HL-60 (cell line): ENCODE measurements around the gene MAB21L3.

Source experiments
- CTCF ChIP-seq: IDR thresholded peaks from one replicate; pipeline ENCODE4 v1.5.1; 2011; ENCODE audit warnings: low read length, control low read depth, inconsistent platforms; ENCODE audit not compliant: insufficient read depth
- POLR2AphosphoS5 ChIP-seq: IDR thresholded peaks from 2 replicates; pipeline ENCODE4 v1.6.1; 2012; ENCODE audit warnings: low read depth

- TF ChIP-seq CTCF (no peak), POLR2AphosphoS5 (no peak)
Observed at GRCh38 chr1:116110567-116111523, at the start of gene MAB21L3.
